Activated naive CD4-positive, alpha-beta T cell treated with anti-CD3 and anti-CD28 coated beads, Interleukin-2, amount 10 ng/mL, durations not matched to agents 7 days and 5 days (primary cell): ENCODE measurements around the gene GAS6.

ENCODE experiments used
- CTCF ChIA-PET: fragments of 350-600 bp; sonication (Branson Sonifier 250); formaldehyde crosslinking; loops from one replicate; lab custom pipeline; 2021; ENCODE audit warnings: antibody characterized with exemption; lab: Charles Lee
- DNase-seq: peaks from one replicate; pipeline ENCODE4 v3.0.0-alpha.2; 2020
- H3K27ac Mint-ChIP-seq: one replicate; pipeline ENCODE4 v1.8.0; 2021; ENCODE audit warnings: mild to moderate bottlenecking, moderate library complexity, mixed read lengths
- H3K27me3 Mint-ChIP-seq: one replicate; pipeline ENCODE4 v1.8.0; 2021; ENCODE audit warnings: mild to moderate bottlenecking, mixed read lengths
- H3K36me3 Mint-ChIP-seq: one replicate; pipeline ENCODE4 v1.8.0; 2021; ENCODE audit warnings: mixed read lengths
- H3K4me1 Mint-ChIP-seq: one replicate; pipeline ENCODE4 v1.8.0; 2021; ENCODE audit warnings: mixed read lengths
- H3K4me3 Mint-ChIP-seq: one replicate; pipeline ENCODE4 v1.8.0; 2021; ENCODE audit warnings: mild to moderate bottlenecking, moderate library complexity, mixed read lengths
- H3K9me3 Mint-ChIP-seq: one replicate; pipeline ENCODE4 v1.8.0; 2021; ENCODE audit warnings: mixed read lengths

Gene GAS6

GRCh38 chr13:113815151-113816058, 48.5 kb downstream of the GAS6 start:
- H3K27me3 Mint-ChIP-seq: peaks cover 4% of the 10 kb centered on the region
- peak; percentile 53 for DNase-seq
- CTCF ChIA-PET: no interaction called here
- peak overlapping the region; percentile 84 for H3K4me3 Mint-ChIP-seq
- peak overlapping the region; percentile 60 for H3K27ac Mint-ChIP-seq
- peaks cover 8% of the 10 kb centered on the region for H3K36me3 Mint-ChIP-seq
- H3K9me3 Mint-ChIP-seq: peaks cover under 1% of the 10 kb centered on the region
- peaks cover 24% of the 10 kb centered on the region for H3K4me1 Mint-ChIP-seq

- H3K4me3 Mint-ChIP-seq: no peak overlapping the region
- H3K4me1 Mint-ChIP-seq: peaks cover 24% of the 10 kb centered on the region
- no peak for DNase-seq
- peaks cover 7% of the 10 kb centered on the region for H3K9me3 Mint-ChIP-seq
- peaks cover 4% of the 10 kb centered on the region for H3K27me3 Mint-ChIP-seq
- peaks cover 8% of the 10 kb centered on the region for H3K36me3 Mint-ChIP-seq
- CTCF ChIA-PET: no interaction called here
- no peak overlapping the region for H3K27ac Mint-ChIP-seq
Measured at GRCh38 chr13:113814435-113814821, 49.4 kb downstream of the GAS6 start.

DNA sequence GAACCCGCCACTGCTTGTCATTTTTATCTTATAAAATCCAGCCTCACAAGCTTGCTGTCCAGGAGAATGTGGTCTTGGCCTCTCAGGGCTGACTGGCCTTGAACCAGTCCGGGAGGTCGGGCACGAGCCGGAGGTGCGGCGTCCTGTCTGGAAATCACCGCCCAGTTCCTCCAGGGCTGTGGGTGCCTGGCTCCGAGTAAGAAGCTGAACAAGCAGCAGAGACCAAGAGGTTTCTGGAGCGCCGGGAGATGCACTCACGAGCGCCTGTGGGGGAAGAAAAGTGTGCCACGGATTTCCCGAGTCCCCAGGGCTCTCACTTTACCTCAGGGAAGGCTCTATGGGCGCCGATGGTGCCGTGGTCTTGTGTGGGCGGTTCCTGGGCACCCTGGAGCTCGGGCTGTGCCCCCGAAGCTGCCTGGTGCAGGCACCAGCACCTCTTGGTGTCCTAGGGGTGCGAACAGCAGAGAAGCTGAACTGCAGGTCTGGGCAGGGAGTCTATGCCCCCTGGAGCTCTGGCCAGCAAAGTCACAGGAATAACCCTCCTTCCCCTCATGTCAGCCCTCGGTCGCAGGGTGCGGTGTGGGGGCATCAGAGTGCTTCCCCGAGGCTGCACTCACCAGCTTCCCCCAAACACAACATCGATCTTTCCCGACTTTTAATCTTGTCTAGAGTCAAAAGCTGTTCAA, 50.0 kb downstream of the GAS6 start:
- Mint-ChIP-seq H3K36me3 (peaks cover 8% of the 10 kb centered on the region), H3K27me3 (peaks cover 4% of the 10 kb centered on the region), H3K27ac (no peak overlapping the region), H3K4me1 (peaks cover 24% of the 10 kb centered on the region), H3K4me3 (no peak overlapping the region), H3K9me3 (peaks cover 7% of the 10 kb centered on the region)
- DNase-seq: no peak
- CTCF ChIA-PET: no interaction called here

DNA sequence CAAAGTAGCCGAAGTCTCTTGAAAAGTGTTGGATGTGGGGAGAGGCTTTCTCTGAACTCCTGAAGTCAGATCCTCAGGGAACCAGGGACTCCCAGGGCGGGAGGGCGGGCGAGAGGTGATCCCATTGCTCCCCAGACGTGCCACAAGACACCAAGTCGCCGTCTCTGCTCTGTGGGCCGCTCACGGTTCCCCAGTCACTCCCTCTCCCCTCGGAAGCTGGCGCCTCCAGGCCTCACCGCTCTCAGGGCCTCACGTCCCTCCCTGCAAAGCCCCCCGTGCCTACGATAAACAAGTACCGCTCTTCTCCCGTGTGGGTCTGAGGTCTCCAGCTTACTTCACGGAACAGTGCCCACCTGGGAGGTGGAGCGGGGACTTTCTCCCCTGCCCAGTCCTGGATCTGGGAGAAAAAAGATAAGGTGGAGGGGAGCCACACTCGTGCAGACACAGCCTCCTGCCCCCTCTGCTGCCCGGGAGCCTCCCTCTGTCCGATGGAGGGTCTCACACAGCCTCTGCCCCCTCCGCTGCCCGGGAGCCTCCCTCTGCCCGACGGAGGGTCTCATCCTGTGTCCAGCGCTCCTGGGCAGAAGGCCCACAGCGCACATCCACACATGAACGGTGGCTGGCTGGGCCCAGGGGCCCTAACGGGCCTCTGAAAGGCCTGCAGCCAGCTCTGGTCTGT, 50.7 kb downstream of the GAS6 start:
- CTCF ChIA-PET: no interaction called here
- Mint-ChIP-seq H3K4me1 (peaks cover 24% of the 10 kb centered on the region), H3K27ac (no peak overlapping the region), H3K36me3 (peaks cover 8% of the 10 kb centered on the region), H3K4me3 (no peak overlapping the region), H3K9me3 (peaks cover 13% of the 10 kb centered on the region), H3K27me3 (peaks cover 4% of the 10 kb centered on the region)
- DNase-seq: no peak

GRCh38 chr13:113812178-113813040, 51.5 kb downstream of the GAS6 start:
- Mint-ChIP-seq H3K4me3 (no peak overlapping the region), H3K36me3 (peaks cover 11% of the 10 kb centered on the region), H3K4me1 (peaks cover 20% of the 10 kb centered on the region), H3K9me3 (peaks cover 18% of the 10 kb centered on the region), H3K27ac (no peak overlapping the region), H3K27me3 (peaks cover 4% of the 10 kb centered on the region)
- DNase-seq: no peak
- CTCF ChIA-PET: no interaction called here

- Mint-ChIP-seq H3K27ac (no peak overlapping the region), H3K9me3 (peaks cover 18% of the 10 kb centered on the region), H3K36me3 (peaks cover 6% of the 10 kb centered on the region), H3K4me3 (no peak overlapping the region), H3K27me3 (peaks cover 4% of the 10 kb centered on the region), H3K4me1 (peaks cover 11% of the 10 kb centered on the region)
- CTCF ChIA-PET: no interaction called here
- no peak for DNase-seq
Measured at GRCh38 chr13:113811081-113811928, 52.6 kb downstream of the GAS6 start.

- CTCF ChIA-PET: no interaction called here
- Mint-ChIP-seq H3K4me1 (peaks cover 4% of the 10 kb centered on the region), H3K9me3 (peaks cover 18% of the 10 kb centered on the region), H3K36me3 (peaks cover 6% of the 10 kb centered on the region), H3K4me3 (no peak overlapping the region), H3K27ac (no peak overlapping the region), H3K27me3 (no peaks in the 10 kb centered on the region)
- DNase-seq: no peak
Measured at GRCh38 chr13:113810640-113811039, 53.2 kb downstream of the GAS6 start.

DNA sequence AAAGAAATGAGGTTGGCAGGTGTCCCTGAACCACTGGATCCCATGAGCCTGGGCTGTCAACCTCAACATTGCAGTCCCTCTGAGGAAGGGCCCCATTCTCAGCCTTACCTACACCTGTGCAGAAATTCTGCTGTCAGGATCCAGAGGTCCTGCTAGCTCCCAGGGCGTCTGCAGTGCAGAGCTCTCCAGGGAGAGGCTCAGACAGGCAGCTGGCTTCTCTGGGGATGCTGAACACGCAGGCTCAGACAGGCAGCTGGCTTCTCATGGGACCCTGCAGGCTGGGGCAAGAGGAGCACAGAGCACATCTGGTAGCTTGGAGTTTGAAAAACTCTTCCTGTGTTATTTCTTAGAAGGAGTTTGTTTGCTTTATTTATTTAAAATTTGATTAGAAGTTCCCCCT, 53.9 kb downstream of the GAS6 start:
- peaks cover 4% of the 10 kb centered on the region for H3K36me3 Mint-ChIP-seq
- DNase-seq: no peak
- CTCF ChIA-PET: no interaction called here
- H3K27ac Mint-ChIP-seq: no peak overlapping the region
- no peaks in the 10 kb centered on the region for H3K27me3 Mint-ChIP-seq
- no peaks in the 10 kb centered on the region for H3K4me1 Mint-ChIP-seq
- no peak overlapping the region for H3K4me3 Mint-ChIP-seq
- H3K9me3 Mint-ChIP-seq: peaks cover 18% of the 10 kb centered on the region

DNA sequence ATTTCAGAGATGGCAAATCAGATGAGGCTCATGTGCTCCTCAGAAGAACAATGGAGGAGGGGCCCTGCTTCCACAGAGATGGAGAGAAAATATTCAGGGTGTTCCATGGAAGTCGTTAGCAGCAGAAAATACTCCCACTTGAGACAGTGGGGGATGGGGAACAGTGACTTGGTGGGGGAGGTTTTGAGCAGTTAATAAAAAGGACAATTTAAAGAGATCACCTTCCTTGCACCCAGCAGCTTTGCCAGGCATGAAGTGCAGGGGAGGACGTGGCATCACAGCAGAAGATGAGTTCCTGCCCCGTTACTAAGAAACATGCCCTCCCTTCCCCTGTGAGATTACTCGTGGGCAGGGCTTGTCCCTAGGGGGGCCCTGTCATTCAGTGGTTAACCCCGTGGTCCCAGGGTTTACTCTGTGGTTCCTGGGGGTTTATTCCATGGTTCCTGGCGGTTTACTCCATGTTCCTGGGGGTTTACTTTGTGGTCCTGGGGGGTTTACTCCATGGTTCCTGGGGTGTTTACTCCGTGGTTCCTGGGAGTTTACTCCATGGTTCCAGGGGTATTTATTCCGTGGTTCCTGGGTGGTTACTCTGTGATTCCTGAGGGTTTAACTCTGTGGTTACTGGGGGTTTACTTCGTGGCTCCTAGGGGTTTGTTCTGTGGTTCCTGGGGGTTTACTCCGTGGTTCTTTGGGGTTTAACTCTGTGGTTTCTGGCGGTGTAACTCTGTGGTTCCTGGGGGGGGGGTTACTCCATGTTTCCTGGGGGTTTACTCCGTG, 55.6 kb downstream of the GAS6 start:
- DNase-seq: no peak
- peaks cover 18% of the 10 kb centered on the region for H3K9me3 Mint-ChIP-seq
- H3K4me1 Mint-ChIP-seq: no peaks in the 10 kb centered on the region
- CTCF ChIA-PET: no interaction called here
- no peaks in the 10 kb centered on the region for H3K27me3 Mint-ChIP-seq
- no peak overlapping the region for H3K4me3 Mint-ChIP-seq
- peaks cover 4% of the 10 kb centered on the region for H3K36me3 Mint-ChIP-seq
- no peak overlapping the region for H3K27ac Mint-ChIP-seq

DNA sequence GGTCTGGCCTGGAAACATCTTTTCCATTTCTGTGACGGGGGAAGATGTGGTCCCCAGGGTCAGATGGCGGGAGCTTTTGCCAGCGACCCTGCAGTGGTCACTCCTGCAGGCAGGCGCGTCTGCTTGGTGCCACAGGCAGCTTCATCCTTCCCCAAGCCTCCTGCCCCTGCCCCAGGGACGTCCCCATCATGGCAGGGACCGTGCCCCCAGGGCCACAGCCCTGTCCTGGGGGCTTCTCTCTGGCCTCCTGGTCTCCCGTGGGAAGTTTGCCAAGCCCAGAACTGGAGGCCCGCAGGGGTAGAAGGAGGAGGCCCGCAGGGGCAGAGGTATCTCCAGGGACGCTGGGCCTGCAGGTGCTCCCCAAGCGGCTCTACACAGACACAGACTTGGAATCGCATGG, 57.4 kb downstream of the GAS6 start:
- no peak overlapping the region for H3K4me3 Mint-ChIP-seq
- H3K9me3 Mint-ChIP-seq: peaks cover 18% of the 10 kb centered on the region
- no peaks in the 10 kb centered on the region for H3K4me1 Mint-ChIP-seq
- peaks cover 4% of the 10 kb centered on the region for H3K36me3 Mint-ChIP-seq
- no peak overlapping the region for H3K27ac Mint-ChIP-seq
- CTCF ChIA-PET: no interaction called here
- no peaks in the 10 kb centered on the region for H3K27me3 Mint-ChIP-seq
- no peak for DNase-seq

DNA sequence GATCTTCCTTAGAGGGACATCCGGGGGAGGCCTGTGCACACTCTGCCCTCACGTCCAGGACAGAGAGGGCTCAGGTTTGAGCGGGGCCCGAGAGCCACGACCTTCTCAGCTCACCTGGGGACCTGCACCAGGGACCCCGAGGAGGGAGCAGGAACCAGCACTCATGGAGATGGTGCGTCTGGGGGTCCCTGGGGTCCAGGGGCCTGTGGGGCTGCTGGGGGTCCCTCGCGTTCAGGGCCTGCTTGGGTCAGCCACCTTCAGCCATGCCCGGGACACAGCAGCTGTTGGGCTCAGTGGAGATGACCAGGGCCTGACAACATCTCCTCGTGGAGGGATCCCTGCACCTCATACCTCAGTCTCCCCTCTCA, 57.8 kb downstream of the GAS6 start:
- Mint-ChIP-seq H3K27ac (no peak overlapping the region), H3K4me1 (no peaks in the 10 kb centered on the region), H3K36me3 (peaks cover 4% of the 10 kb centered on the region), H3K4me3 (no peak overlapping the region), H3K9me3 (peaks cover 18% of the 10 kb centered on the region), H3K27me3 (no peaks in the 10 kb centered on the region)
- no peak for DNase-seq
- CTCF ChIA-PET: no interaction called here

DNA sequence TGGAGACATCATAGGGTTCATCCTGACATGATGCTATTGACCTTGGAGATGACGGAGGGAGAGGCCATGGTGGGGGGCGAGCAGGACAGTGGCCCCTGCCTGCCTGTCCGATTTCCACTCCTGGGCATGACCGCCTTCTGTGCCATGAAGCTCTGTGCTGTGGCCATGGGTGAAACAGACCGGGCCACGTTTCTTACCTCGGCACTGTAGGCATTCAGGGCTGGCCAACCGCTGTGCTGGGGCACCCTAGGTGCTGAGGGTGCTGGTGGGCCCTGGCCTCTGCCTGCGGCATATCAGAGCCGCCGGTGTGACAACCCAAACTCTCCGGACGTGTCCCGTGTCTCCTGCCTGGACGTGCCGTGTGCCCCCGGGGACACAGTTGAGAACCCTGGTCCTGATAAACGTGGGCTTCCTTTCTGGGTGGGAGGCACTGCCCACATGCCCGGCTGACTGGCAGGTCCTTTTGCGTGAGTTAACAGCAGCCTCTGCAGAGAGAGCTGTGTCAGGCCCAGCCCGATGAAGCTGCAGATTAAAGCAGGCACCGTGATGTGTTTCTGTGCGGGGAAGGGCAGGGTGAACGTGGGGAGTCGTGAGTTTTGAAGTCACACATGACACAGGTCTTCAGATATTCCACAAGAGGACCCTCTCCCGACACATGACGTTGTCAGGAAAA, 58.3 kb downstream of the GAS6 start:
- H3K36me3 Mint-ChIP-seq: peaks cover 4% of the 10 kb centered on the region
- no peaks in the 10 kb centered on the region for H3K4me1 Mint-ChIP-seq
- H3K4me3 Mint-ChIP-seq: no peak overlapping the region
- CTCF ChIA-PET: no interaction called here
- H3K27me3 Mint-ChIP-seq: no peaks in the 10 kb centered on the region
- no peak for DNase-seq
- H3K27ac Mint-ChIP-seq: no peak overlapping the region
- H3K9me3 Mint-ChIP-seq: peaks cover 18% of the 10 kb centered on the region
